Caco-2 (cell line): ENCODE data around the gene CPED1. TPM values are rescaled to one million over a fixed set of nuclear protein-coding genes. Genes with fewer than 3 reads are reported as not detected.

Experiments
- BruUV-seq: library from RNA; stranded (reverse); fragments of 400-500 nt; replicated peaks from 2 replicates; lab custom pipeline; 2021; lab: Mats Ljungman, UMichigan
- CTCF ChIA-PET: fragments of 300-600 bp; sonication (Branson Sonifier 250); formaldehyde crosslinking; loops from one replicate; lab custom pipeline; 2022; ENCODE audit warnings: antibody characterized with exemption; lab: Charles Lee
- POLR2A ChIA-PET: fragments of 300-600 bp; sonication (Branson Sonifier 250); formaldehyde crosslinking; loops from one replicate; lab custom pipeline; 2022; ENCODE audit warnings: antibody characterized with exemption; lab: Charles Lee
- DNase-seq, 2 experiments: peaks; one replicate each; pipeline versions ENCODE4 v3.0.0 to v3.0.0-alpha.2; 2020 to 2022
- H3K27me3 ChIP-seq: replicated peaks from 2 replicates; pipeline ENCODE4 v1.6.0; 2011; ENCODE audit warnings: low read length; ENCODE audit not compliant: control insufficient read depth, insufficient read depth
- H3K36me3 ChIP-seq: 2 replicates; pipeline ENCODE4 v1.5.1; 2011; ENCODE audit warnings: low read length; ENCODE audit not compliant: control insufficient read depth, insufficient read depth
- H3K4me1 ChIP-seq: fragments of 250-450 bp; sonication (Bioruptor Pico); 2 replicates; pipeline ENCODE4 v1.5.1; 2020; ENCODE audit warnings: mild to moderate bottlenecking
- H3K4me3 ChIP-seq: 2 replicates; pipeline ENCODE4 v1.5.1; 2011; ENCODE audit warnings: low read depth, mild to moderate bottlenecking, control low read depth, low read length
- H3K9me3 ChIP-seq: fragments of 250-450 bp; sonication (Bioruptor Pico); 2 replicates; pipeline ENCODE4 v1.5.1; 2020; ENCODE audit warnings: mild to moderate bottlenecking, moderate library complexity
- H3K27ac Mint-ChIP-seq: one replicate; pipeline ENCODE4 v1.8.0; 2022; ENCODE audit warnings: mixed read lengths; ENCODE audit not compliant: unreplicated experiment
- H3K27me3 Mint-ChIP-seq: one replicate; pipeline ENCODE4 v1.8.0; 2022; ENCODE audit warnings: mixed read lengths; ENCODE audit not compliant: insufficient read depth, unreplicated experiment
- H3K36me3 Mint-ChIP-seq: one replicate; pipeline ENCODE4 v1.8.0; 2022; ENCODE audit warnings: mild to moderate bottlenecking, mixed read lengths; ENCODE audit not compliant: insufficient read depth, unreplicated experiment
- H3K4me1 Mint-ChIP-seq: one replicate; pipeline ENCODE4 v1.8.0; 2022; ENCODE audit warnings: low read depth, mixed read lengths; ENCODE audit not compliant: unreplicated experiment
- H3K4me3 Mint-ChIP-seq: one replicate; pipeline ENCODE4 v1.8.0; 2022; ENCODE audit warnings: mild to moderate bottlenecking, moderate library complexity, mixed read lengths; ENCODE audit not compliant: unreplicated experiment
- H3K9me3 Mint-ChIP-seq: one replicate; pipeline ENCODE4 v1.8.0; 2022; ENCODE audit warnings: mixed read lengths; ENCODE audit not compliant: unreplicated experiment
- CTCF ChIP-seq, 2 experiments: fragments of 200-600 bp in 1 of 2; IDR thresholded peaks; 1 replicate in 1 of 2; 2 replicates in 1 of 2; pipeline versions ENCODE4 v1.5.1 to v1.8.0; 2011 to 2022; ENCODE audit warnings: antibody characterized with exemption in 1 of 2, control low read depth in 1 of 2, inconsistent platforms in 1 of 2, low read depth in 1 of 2, low read length in 1 of 2, mild to moderate bottlenecking in 1 of 2, moderate library complexity in 1 of 2; ENCODE audit not compliant: insufficient read depth in 1 of 2, severe bottlenecking in 1 of 2, unreplicated experiment in 1 of 2
- intact Hi-C: fragments of 100-400 bp; cut with micrococcal nuclease; formaldehyde crosslinking; loops from one replicate; pipeline ENCODE4 v1.10.0; 2022; ENCODE audit not compliant: unreplicated experiment
- total RNA-seq: library from RNA; stranded (reverse); gene quantifications from 2 replicates; pipeline ENCODE4 v1.2.3, GENCODE V29; 2022

CPED1 gene
- total RNA-seq, 1 experiment from 2014 or later, result 0.23 TPM

GRCh38 chr7:120961638-120962173 lies 26.8 kb upstream of the CPED1 start:
- no peaks in the 10 kb centered on the region for H3K36me3 Mint-ChIP-seq
- CTCF ChIA-PET, result no interaction called here
- POLR2A ChIA-PET, result no interaction called here
- no peak overlapping the region for H3K4me3 ChIP-seq
- no peak for DNase-seq
- H3K4me1 ChIP-seq, result no peaks in the 10 kb centered on the region
- H3K4me1 Mint-ChIP-seq, result no peaks in the 10 kb centered on the region
- intact Hi-C loops, result no loop called here
- TF ChIP-seq CTCF (IDR thresholded peaks at IDR 0.05; ENCODE audit: insufficient read depth in 1 of 2, low read depth in 1 of 2, low read length in 1 of 2, severe bottlenecking in 1 of 2, unreplicated experiment in 1 of 2), result no peak
- H3K36me3 ChIP-seq, result no peaks in the 10 kb centered on the region
- H3K4me3 Mint-ChIP-seq, result no peak overlapping the region
- H3K27me3 ChIP-seq, result no peaks in the 10 kb centered on the region
- no peaks in the 10 kb centered on the region for H3K27me3 Mint-ChIP-seq
- H3K9me3 ChIP-seq, result no peaks in the 10 kb centered on the region
- BruUV-seq, result no TSS peak
- H3K27ac Mint-ChIP-seq, result no peak overlapping the region
- H3K9me3 Mint-ChIP-seq, result no peaks in the 10 kb centered on the region

- no peak for DNase-seq
- Mint-ChIP-seq H3K9me3 (no peaks in the 10 kb centered on the region), H3K4me1 (no peaks in the 10 kb centered on the region), H3K36me3 (peaks cover 4% of the 10 kb centered on the region), H3K4me3 (no peak overlapping the region), H3K27ac (no peak overlapping the region), H3K27me3 (no peaks in the 10 kb centered on the region)
- TF ChIP-seq CTCF (IDR thresholded peaks at IDR 0.05; ENCODE audit: insufficient read depth in 1 of 2, low read depth in 1 of 2, low read length in 1 of 2, severe bottlenecking in 1 of 2, unreplicated experiment in 1 of 2), result no peak
- Histone ChIP-seq H3K4me3 (no peak overlapping the region), H3K36me3 (no peaks in the 10 kb centered on the region), H3K9me3 (no peaks in the 10 kb centered on the region), H3K4me1 (no peaks in the 10 kb centered on the region), H3K27me3 (no peaks in the 10 kb centered on the region)
- ChIA-PET POLR2A (interaction anchor here (0.6 kb wide), 1 partner anchor 392 kb away, joined by 3 read pairs; no protein-coding TSS in a partner anchor), CTCF (no interaction called here)
- intact Hi-C loops, result no loop called here
- no TSS peak for BruUV-seq
Observed at GRCh38 chr7:120964088-120964487, 24.4 kb upstream of the CPED1 start.

- H3K4me1 ChIP-seq, result no peaks in the 10 kb centered on the region
- intact Hi-C loops, result no loop called here
- no peak for TF ChIP-seq CTCF (IDR thresholded peaks at IDR 0.05; ENCODE audit: insufficient read depth in 1 of 2, low read depth in 1 of 2, low read length in 1 of 2, severe bottlenecking in 1 of 2, unreplicated experiment in 1 of 2)
- Mint-ChIP-seq H3K4me3 (no peak overlapping the region), H3K27ac (no peak overlapping the region), H3K9me3 (no peaks in the 10 kb centered on the region), H3K36me3 (peaks cover 18% of the 10 kb centered on the region), H3K27me3 (no peaks in the 10 kb centered on the region), H3K4me1 (no peaks in the 10 kb centered on the region)
- no peaks in the 10 kb centered on the region for H3K9me3 ChIP-seq
- BruUV-seq, result no TSS peak
- ChIA-PET CTCF (no interaction called here), POLR2A (interaction anchor here (1.1 kb wide), 1 partner anchor 16 kb away, joined by 7 read pairs; the partner anchor contains the start of gene ING3)
- no peak for DNase-seq
- H3K27me3 ChIP-seq, result no peaks in the 10 kb centered on the region
- no peaks in the 10 kb centered on the region for H3K36me3 ChIP-seq
- H3K4me3 ChIP-seq, result no peak overlapping the region
Observed at GRCh38 chr7:120966961-120967360, 21.6 kb upstream of the CPED1 start.
